Activated CD4-positive, alpha-beta memory T cell treated with anti-CD3 and anti-CD28 coated beads for 36 hours (primary cell): ENCODE data around the gene ZNF627. TPM values are rescaled to one million over a fixed set of nuclear protein-coding genes. Genes with fewer than 3 reads are reported as not detected.

Experiments used
- CTCF ChIA-PET: fragments of 350-600 bp; sonication (Branson Sonifier 250); formaldehyde crosslinking; loops from one replicate; lab custom pipeline; 2021; ENCODE audit warnings: antibody characterized with exemption, inconsistent platforms; lab: Charles Lee
- POLR2A ChIA-PET: fragments of 350-600 bp; sonication (Branson Sonifier 250); formaldehyde crosslinking; loops from one replicate; lab custom pipeline; 2021; ENCODE audit warnings: antibody characterized with exemption; lab: Charles Lee
- DNase-seq: peaks from one replicate; pipeline ENCODE4 v3.0.0-alpha.2; 2020
- H3K27ac Mint-ChIP-seq: one replicate; pipeline ENCODE4 v1.8.0; 2021; ENCODE audit warnings: mixed read lengths
- H3K27me3 Mint-ChIP-seq: one replicate; pipeline ENCODE4 v1.8.0; 2021; ENCODE audit warnings: mixed read lengths
- H3K36me3 Mint-ChIP-seq: one replicate; pipeline ENCODE4 v1.8.0; 2021; ENCODE audit warnings: mixed read lengths
- H3K4me1 Mint-ChIP-seq: one replicate; pipeline ENCODE4 v1.8.0; 2021; ENCODE audit warnings: low read depth, mixed read lengths
- H3K4me3 Mint-ChIP-seq: one replicate; pipeline ENCODE4 v1.8.0; 2021; ENCODE audit warnings: mild to moderate bottlenecking, mixed read lengths
- H3K9me3 Mint-ChIP-seq: one replicate; pipeline ENCODE4 v1.8.0; 2021; ENCODE audit warnings: mixed read lengths
- intact Hi-C: fragments of 100-400 bp; cut with micrococcal nuclease; formaldehyde crosslinking; loops from one replicate; pipeline ENCODE4 v1.15.1; 2023
- total RNA-seq, 2 experiments: library from RNA; stranded (reverse); gene quantifications; one replicate each; pipeline ENCODE4 v1.2.3, GENCODE V29; 2021

The ZNF627 gene
- total RNA-seq, 2 experiments from 2014 or later = 6.6 to 7.0 TPM

DNA sequence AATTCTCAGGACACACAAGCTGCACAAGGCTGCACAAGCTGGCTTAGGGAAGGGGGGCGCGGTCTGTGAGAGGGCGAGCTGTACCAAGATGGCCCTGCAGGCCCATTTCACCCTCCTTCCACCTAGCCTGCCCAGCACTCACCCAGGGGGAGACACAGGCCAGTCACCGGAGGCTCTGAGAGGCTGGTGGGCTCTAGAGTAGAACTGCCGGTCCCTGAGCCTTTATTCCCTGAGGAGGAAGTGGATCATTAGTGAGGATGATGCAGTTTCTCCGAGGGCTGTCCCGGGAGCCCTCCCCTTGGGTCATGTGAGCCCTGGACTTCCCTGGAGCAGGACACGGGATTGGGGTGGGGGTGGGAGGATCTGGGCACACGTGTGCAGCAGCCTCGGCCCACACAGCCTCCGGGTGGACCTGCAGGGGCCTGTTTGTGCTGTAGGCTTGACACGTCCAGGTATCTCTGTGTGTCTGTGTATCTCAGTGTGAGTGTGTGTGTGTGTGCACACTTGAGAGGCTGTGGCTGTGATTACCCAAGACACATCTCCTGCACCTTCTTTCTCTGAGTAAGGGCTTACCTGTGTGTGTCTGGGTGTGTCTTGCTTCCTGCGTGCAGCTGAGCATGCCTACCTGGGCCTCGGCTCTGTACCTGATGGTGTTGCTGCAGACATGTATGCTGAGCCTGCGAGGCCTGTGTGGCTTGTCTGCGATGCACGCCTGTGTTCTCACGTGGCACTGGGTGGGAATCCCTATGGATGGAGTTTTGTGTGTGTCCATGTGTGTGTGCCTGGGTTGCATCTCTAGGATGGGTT is 19.6 kb upstream of the ZNF627 start, which contains the start of gene ACP5:
Gene ACP5, minus strand, starts transcription at position 195 of the 807 bp plus-strand sequence. CDS start 328 bp downstream, outside the sequence.
- H3K36me3 Mint-ChIP-seq = no peaks in the 10 kb centered on the region
- intact Hi-C loops = no loop called here
- H3K27me3 Mint-ChIP-seq = no peaks in the 10 kb centered on the region
- DNase-seq = no peak
- H3K4me3 Mint-ChIP-seq = peak within 1 kb of the TSS; percentile 62
- ChIA-PET POLR2A (interaction anchor here (1.4 kb wide), 1 partner anchor 17 kb away, joined by 3 read pairs; no protein-coding TSS in a partner anchor), CTCF (interaction anchor here (1.1 kb wide), 2 partner anchors 9 to 17 kb away, joined by 3 to 6 read pairs; no protein-coding TSS in a partner anchor)
- peaks cover 29% of the 10 kb centered on the region for H3K4me1 Mint-ChIP-seq
- no peaks in the 10 kb centered on the region for H3K9me3 Mint-ChIP-seq
- H3K27ac Mint-ChIP-seq = no peak within 1 kb of the TSS

DNA sequence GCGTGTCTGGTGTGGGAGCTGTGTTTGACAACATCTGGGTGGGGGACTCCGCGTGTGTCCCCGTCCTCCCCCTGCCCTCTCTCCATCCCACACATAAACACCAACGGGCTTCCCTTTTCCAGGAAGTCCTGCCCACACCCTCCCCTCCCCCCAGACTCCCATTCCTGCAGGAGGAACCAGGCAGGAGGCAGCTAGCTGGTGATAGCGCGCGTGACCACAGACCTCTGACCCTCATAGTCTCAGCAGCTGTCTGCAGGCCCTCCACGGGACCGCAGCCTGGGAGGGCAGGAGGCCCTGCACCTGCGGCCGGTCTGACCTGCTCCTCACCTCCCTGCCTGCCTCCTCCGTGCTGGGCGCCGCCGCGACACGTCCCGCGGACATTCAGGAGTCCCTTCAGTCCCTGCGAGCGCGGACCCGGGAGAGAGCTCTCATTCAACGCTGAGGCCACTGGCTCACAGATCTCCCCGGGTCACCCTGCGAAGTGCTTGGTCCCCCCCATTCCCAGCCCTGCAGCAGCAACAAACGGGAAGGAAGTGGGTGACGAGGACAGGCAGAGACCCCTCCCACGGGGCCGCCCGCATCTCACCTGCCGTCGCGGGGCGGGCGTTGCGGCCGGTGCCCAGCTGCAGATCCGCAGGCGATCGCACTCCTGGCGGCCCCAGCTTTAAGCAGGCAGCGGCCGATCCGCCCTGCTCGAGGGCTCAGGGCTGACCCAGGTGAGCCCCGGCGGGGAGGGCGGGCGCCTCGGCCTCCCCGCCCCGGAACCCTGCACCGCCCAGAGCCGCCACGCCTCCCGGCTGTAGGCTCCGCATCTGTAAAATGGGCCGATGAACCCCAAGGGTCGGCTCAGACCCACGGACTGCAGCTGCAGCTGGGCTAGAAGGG is 18.8 kb upstream of the ZNF627 start:
- ChIA-PET POLR2A (interaction anchor here (1.4 kb wide), 1 partner anchor 18 kb away, joined by 3 read pairs; no protein-coding TSS in a partner anchor), CTCF (interaction anchor here (0.8 to 1.1 kb wide), 2 partner anchors 18 kb away, joined by 4 to 6 read pairs; no protein-coding TSS in a partner anchor)
- Mint-ChIP-seq H3K4me3 (peak overlapping the region; percentile 62), H3K36me3 (no peaks in the 10 kb centered on the region), H3K27ac (no peak overlapping the region), H3K9me3 (no peaks in the 10 kb centered on the region), H3K4me1 (peaks cover 29% of the 10 kb centered on the region), H3K27me3 (no peaks in the 10 kb centered on the region)
- peak; percentile 49 for DNase-seq
- intact Hi-C loops = no loop called here

DNA sequence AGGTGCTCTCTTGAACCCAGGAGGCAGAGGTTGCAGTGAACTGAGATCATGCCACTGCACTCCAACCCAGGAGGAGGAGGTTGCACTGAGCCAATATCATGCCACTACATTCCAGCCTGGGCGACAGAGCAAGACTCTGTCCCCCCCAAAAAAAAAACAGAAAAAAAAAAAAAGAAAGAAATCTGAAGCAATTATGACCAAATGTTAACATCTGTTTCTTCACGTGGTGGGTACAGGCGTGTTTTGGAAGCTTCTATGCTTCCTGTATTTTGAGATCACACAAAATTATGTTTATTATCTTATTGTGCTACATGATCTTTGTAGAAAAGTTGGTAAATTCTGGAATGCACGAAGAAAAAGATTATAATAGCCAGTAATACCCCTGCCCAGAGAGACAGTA is 17.2 kb upstream of the ZNF627 start:
- H3K4me1 Mint-ChIP-seq = peaks cover 25% of the 10 kb centered on the region
- no peaks in the 10 kb centered on the region for H3K36me3 Mint-ChIP-seq
- DNase-seq = no peak
- CTCF ChIA-PET = interaction anchor here (0.8 to 3.2 kb wide), 3 partner anchors 20 to 97 kb away, joined by 3 to 28 read pairs (median 12); partner anchors contain the start of gene ELOF1
- intact Hi-C loops = no loop called here
- POLR2A ChIA-PET = no interaction called here
- no peak overlapping the region for H3K27ac Mint-ChIP-seq
- H3K9me3 Mint-ChIP-seq = no peaks in the 10 kb centered on the region
- H3K27me3 Mint-ChIP-seq = no peaks in the 10 kb centered on the region
- H3K4me3 Mint-ChIP-seq = no peak overlapping the region

DNA sequence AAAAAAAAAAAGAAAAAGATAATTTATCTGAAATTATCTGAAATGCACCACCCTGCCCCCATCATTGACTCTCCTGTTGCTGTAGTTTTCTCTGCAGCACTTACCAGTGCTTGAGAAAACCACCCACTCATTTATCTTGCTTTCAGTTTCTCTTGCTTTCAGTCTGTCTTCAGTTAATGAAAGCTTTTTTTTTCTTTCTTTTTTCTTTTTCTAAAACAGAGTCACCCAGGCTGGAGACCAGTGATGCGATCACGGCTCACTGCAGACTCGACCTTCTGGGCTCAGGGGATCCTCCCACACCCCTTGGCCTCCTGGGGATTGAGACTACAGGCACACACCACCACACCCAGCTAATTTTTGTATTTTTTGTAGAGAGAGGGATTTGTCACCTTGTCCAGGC is 15.5 kb upstream of the ZNF627 start:
- ChIA-PET POLR2A (interaction anchor here (0.6 to 1.2 kb wide), 4 partner anchors 23 to 155 kb away, joined by 3 to 4 read pairs (median 3); partner anchors contain the start of gene ECSIT), CTCF (interaction anchor here (0.7 to 3.2 kb wide), 3 partner anchors 22 to 99 kb away, joined by 4 to 28 read pairs (median 12); partner anchors contain the start of gene ELOF1)
- no peaks in the 10 kb centered on the region for H3K9me3 Mint-ChIP-seq
- intact Hi-C loops = loop anchor here (1.0 kb wide), 1 partner anchor 21 kb away; no protein-coding TSS in a partner anchor
- H3K4me1 Mint-ChIP-seq = peaks cover 25% of the 10 kb centered on the region
- H3K36me3 Mint-ChIP-seq = no peaks in the 10 kb centered on the region
- peak; percentile 78 for DNase-seq
- no peaks in the 10 kb centered on the region for H3K27me3 Mint-ChIP-seq
- peak overlapping the region; percentile 47 for H3K4me3 Mint-ChIP-seq
- peak overlapping the region; percentile 93 for H3K27ac Mint-ChIP-seq

DNA sequence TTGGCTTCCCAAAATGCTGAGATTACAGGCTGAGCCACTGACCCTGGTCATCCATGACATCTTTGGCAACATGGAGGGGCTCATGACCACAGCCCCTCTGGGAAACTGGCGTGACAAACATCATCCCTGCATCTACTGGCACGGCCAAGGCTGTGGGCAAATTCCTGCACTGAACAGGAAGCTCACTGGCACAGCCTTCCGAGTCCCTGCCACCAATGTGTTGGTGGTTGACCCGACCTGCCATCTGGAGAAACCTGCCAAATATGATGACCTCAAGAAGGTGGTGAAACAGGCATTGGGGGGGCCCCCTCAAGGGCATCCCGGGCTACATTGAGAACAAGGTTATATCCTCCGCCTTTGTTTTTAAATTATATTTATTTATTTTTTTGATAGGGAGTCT is 11.0 kb upstream of the ZNF627 start:
- Mint-ChIP-seq H3K4me1 (peaks cover 11% of the 10 kb centered on the region), H3K9me3 (no peaks in the 10 kb centered on the region), H3K27me3 (no peaks in the 10 kb centered on the region), H3K4me3 (no peak overlapping the region), H3K36me3 (no peaks in the 10 kb centered on the region), H3K27ac (no peak overlapping the region)
- CTCF ChIA-PET = interaction anchor here (1.0 to 3.2 kb wide), 4 partner anchors 9 to 50 kb away, joined by 3 to 17 read pairs (median 9); partner anchors contain the start of gene ACP5
- no peak for DNase-seq
- intact Hi-C loops = loop anchor here (2.0 kb wide), 1 partner anchor 50 kb away; no protein-coding TSS in a partner anchor
- POLR2A ChIA-PET = no interaction called here

DNA sequence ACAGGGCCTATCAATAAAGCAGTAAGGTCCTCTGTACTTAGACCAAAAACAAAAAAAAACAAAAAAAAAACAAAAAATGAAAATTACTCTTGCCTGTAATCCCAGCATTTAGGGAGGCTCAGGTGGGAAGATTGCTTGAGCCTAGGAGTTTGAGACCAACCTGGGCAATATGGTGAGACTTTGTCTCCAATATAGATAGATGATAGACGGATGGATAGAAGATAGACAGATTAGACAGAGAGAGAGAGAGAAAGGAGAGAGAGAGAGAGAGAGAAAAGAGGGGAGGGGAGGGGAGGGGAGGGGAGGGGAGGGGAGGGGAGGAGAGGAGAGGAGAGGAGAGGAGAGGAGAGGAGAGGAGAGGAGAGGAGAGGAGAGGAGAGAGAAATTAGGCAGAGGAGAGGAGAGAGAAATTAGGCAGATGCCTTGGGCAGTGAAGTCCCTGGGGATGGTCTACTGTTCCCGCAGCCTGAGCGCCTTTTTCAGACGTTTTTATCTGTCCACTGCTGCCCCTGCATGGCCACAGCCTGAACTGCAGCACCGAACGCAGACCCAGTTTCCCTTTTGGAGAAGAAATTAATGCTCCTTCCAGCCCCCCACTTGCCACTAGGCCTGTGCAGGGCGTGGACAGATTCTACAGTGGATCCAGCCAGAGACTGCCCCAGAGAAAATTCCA is 9.8 kb upstream of the ZNF627 start:
- CTCF ChIA-PET = interaction anchor here (0.9 to 5.8 kb wide), 6 partner anchors 25 to 206 kb away, joined by 3 to 40 read pairs (median 11); partner anchors contain the start of gene ELOF1
- H3K36me3 Mint-ChIP-seq = no peaks in the 10 kb centered on the region
- H3K27ac Mint-ChIP-seq = no peak overlapping the region
- POLR2A ChIA-PET = no interaction called here
- peak; percentile 88 for DNase-seq
- no peaks in the 10 kb centered on the region for H3K9me3 Mint-ChIP-seq
- H3K4me1 Mint-ChIP-seq = peaks cover 3% of the 10 kb centered on the region
- H3K27me3 Mint-ChIP-seq = no peaks in the 10 kb centered on the region
- H3K4me3 Mint-ChIP-seq = no peak overlapping the region
- intact Hi-C loops = loop anchor here (1.0 to 2.0 kb wide), 2 partner anchors 27 to 51 kb away; no protein-coding TSS in a partner anchor

DNA sequence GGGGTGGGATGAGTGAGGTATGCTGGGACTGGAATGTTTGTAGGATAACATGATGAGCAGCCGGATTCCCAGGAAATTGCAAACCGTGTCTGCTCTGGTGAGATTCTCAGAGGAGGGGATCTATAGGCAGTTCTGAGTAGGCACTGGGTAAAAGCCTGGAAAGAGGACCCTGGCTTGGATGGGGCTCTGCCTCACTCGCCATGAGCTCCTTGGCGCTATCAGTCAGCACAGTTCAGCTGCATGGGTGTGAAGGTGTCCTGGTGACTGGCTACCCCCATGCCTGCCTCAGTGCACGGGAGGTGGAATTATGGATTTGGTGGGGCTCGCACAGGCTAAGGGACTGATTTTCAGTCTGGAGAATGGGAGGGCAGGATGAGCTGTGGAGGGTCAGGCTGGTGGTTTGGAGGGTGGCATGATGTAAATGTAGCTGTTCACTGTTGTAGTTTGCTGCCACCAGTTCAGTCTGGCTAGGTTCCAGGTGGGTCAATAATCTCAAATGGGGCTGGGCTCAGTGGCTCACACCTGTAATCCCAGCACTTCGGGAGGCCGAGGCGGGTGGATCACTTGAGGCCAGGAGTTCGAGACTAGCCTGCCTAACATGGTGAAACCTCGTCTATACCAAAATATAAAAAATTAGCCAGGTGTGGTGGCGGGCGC is 9.2 kb upstream of the ZNF627 start:
- intact Hi-C loops = loop anchor here (1.0 to 2.0 kb wide), 2 partner anchors 28 to 51 kb away; no protein-coding TSS in a partner anchor
- Mint-ChIP-seq H3K9me3 (no peaks in the 10 kb centered on the region), H3K27me3 (no peaks in the 10 kb centered on the region), H3K36me3 (no peaks in the 10 kb centered on the region), H3K4me1 (peaks cover 3% of the 10 kb centered on the region), H3K27ac (no peak overlapping the region), H3K4me3 (no peak overlapping the region)
- ChIA-PET POLR2A (no interaction called here), CTCF (interaction anchor here (0.6 to 5.8 kb wide), 9 partner anchors 25 to 207 kb away, joined by 3 to 40 read pairs (median 4); partner anchors contain the start of genes ELOF1 and ZNF653)
- no peak for DNase-seq

DNA sequence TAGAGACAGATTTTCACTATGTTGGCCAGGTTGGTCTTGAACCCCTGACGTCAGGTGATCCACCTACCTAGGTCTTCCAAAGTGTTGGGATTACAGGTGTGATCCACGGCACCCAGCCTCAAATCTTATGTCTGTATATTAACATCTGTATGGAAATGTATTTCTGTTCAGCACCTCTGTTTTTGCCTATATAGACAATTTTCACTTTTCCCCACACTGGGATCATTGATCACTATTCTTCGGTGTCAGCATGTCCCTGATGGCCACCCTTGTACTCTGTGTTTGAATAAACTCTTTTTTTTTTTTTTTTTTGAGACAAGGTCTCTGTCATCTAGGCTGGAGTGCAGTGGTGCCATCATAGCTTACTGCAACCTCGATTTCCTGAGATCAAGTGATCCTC is 3.2 kb upstream of the ZNF627 start:
- Mint-ChIP-seq H3K4me1 (peaks cover 11% of the 10 kb centered on the region), H3K4me3 (no peak overlapping the region)
- CTCF ChIA-PET = interaction anchor here (1.1 kb wide), 1 partner anchor 159 kb away, joined by 4 read pairs; the partner anchor contains the start of gene ODAD3

DNA sequence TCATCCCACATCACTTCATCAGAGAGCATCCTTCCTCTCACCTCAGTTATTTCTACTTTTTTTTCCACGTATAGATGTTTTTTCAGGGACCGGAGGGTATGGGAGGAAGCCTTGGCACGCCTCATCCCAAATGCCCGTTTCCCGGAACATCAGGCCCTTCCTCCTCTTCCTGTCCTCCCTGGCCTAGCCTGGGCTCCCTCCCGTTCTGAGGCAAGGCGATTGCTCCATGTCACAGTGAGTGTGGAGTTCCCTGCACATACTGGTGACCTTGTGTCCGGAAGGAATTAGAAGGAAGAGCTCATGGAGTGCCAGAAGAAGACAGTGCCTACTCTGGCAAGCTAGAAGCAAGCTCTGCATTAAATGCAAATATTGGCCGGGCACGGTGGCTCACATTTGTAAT is 1.1 kb upstream of the ZNF627 start:
- H3K9me3 Mint-ChIP-seq = no peaks in the 10 kb centered on the region
- no peak for DNase-seq
- H3K4me1 Mint-ChIP-seq = peaks cover 24% of the 10 kb centered on the region
- H3K4me3 Mint-ChIP-seq = no peak overlapping the region
- ChIA-PET CTCF (no interaction called here), POLR2A (no interaction called here)
- intact Hi-C loops = loop anchor here (2.0 kb wide), 1 partner anchor 37 kb away; the partner anchor contains the start of gene ELOF1
- H3K36me3 Mint-ChIP-seq = peaks cover 5% of the 10 kb centered on the region
- H3K27me3 Mint-ChIP-seq = no peaks in the 10 kb centered on the region
- H3K27ac Mint-ChIP-seq = peak overlapping the region; percentile 42

More for the DNA sequence above, 3.2 kb upstream of the ZNF627 start:
- H3K27ac Mint-ChIP-seq = no peak overlapping the region
- H3K27me3 Mint-ChIP-seq = no peaks in the 10 kb centered on the region
- DNase-seq = no peak
- POLR2A ChIA-PET = no interaction called here
- peaks cover 2% of the 10 kb centered on the region for H3K36me3 Mint-ChIP-seq
- intact Hi-C loops = no loop called here
- no peaks in the 10 kb centered on the region for H3K9me3 Mint-ChIP-seq

DNA sequence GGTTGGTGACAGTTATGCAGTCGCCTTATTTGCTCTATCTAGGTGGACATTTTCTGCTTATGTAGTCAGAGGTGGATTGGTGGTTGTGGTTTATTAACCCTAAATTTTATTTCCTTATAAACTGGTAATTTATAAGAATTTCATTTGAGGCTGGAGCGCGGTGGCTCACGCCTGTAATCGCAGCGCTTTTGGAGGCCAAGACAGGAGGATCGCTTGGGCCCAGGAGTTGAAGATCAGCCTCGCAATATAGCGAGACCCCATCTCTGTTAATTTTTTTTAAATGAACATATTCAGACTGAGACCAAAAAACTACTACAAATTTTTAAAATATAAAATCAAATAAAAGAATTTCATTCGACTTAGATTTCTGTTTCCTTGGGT is 810 bp downstream of the ZNF627 start:
- Mint-ChIP-seq H3K4me1 (peaks cover 30% of the 10 kb centered on the region), H3K4me3 (peak overlapping the region; percentile 90), H3K27ac (peak overlapping the region; percentile 64), H3K27me3 (no peaks in the 10 kb centered on the region), H3K36me3 (peaks cover 13% of the 10 kb centered on the region), H3K9me3 (no peaks in the 10 kb centered on the region)
- no peak for DNase-seq
- POLR2A ChIA-PET = interaction anchor here (1.0 kb wide), 2 partner anchors 29 to 40 kb away, joined by 3 read pairs; no protein-coding TSS in a partner anchor
- intact Hi-C loops = no loop called here
- CTCF ChIA-PET = no interaction called here
